Measurements from ENCODE around the gene NCOA7. TPM values are rescaled to one million over a fixed set of nuclear protein-coding genes. Genes with fewer than 3 reads are reported as not detected.

The NCOA7 gene
- total RNA-seq, 1 experiment from 2014 or later, result 13.8 TPM

DNA sequence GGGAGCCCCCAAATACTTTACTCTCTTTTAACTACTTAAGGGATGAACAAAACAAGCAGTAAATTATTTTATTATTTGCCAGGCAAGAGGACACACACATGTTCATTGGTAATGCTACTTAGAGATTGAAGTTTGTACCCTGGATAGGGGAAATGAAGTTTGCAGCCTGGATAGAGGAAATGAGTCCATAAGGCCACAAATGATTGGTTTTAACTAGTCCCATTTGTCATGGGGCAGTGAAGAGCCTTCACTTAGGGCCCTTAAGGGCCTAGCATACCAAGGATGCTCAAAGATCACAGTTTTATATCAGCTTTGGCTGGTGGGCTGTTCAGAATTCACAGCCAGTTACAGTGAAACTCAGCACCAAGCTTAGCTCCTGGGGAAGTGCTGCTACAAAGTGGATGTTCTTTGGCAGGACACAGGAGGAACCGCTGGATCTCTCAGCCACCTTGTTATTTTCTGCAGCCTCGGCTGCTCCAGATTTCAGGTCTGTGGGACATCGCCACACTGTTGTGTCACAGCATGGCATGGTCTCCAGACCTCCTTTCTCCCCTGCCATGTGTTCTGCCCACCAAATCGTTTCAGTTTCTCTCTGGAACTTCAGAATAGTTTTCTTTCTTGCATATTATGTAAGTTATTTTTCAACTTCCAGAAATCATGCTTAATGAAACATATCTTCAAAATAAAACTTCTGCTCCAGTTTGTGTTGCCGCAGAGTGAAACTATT lies 41.8 kb downstream of the NCOA7 start:
- ChIA-PET POLR2A (no interaction called here), RAD21 (ENCODE audit: low non-redundant PET in 1 of 2, low total read pairs in 2 of 2, uncharacterized antibody in 2 of 2, unreplicated experiment in 2 of 2) (no interaction called here), CTCF (no interaction called here)
- no peak for DNase-seq (ENCODE audit: low read depth, low spot score)
- no peaks in the 10 kb centered on the region for H3K27me3 ChIP-seq (ENCODE audit: insufficient read depth, low read length)
- H3K27ac ChIP-seq (ENCODE audit: low read depth, low read length), result no peak overlapping the region
- no peak for ATAC-seq
- H3K4me3 ChIP-seq (replicated peaks in 1 of 2; ENCODE audit: low read depth in 1 of 2, low read length in 2 of 2), result no peak overlapping the region
- no peak overlapping the region for H2AFZ ChIP-seq (ENCODE audit: low read depth, low read length, poor library complexity, severe bottlenecking)
- H3K9me2 ChIP-seq (ENCODE audit: insufficient read depth), result no peaks in the 10 kb centered on the region
- no peaks in the 10 kb centered on the region for H3K9me3 ChIP-seq (ENCODE audit: control insufficient read depth in 1 of 2, insufficient read depth in 1 of 2, low read depth in 1 of 2, low read length in 2 of 2)
- intact Hi-C loops (cut with micrococcal nuclease), result no loop called here
- no peak overlapping the region for H3K4me2 ChIP-seq (ENCODE audit: low read length)
- no TSS peak for BruUV-seq (replicated peaks)
- TF ChIP-seq SRF (IDR thresholded peaks at IDR 0.05; ENCODE audit: low read depth) (no peak), CEBPB (IDR thresholded peaks at IDR 0.05; ENCODE audit: low read depth) (no peak), TCF7L2 (IDR thresholded peaks at IDR 0.05; ENCODE audit: borderline replicate concordance, extremely low read depth, insufficient read depth, insufficient read length) (no peak), YY1 (IDR thresholded peaks at IDR 0.05; ENCODE audit: extremely low read depth, insufficient replicate concordance, low read depth, low read length) (no peak), CBX3 (IDR thresholded peaks at IDR 0.05; ENCODE audit: low read depth) (no peak), FOSL1 (IDR thresholded peaks at IDR 0.05; ENCODE audit: low read depth) (no peak)
- TF ChIP-seq, protein P1, sequence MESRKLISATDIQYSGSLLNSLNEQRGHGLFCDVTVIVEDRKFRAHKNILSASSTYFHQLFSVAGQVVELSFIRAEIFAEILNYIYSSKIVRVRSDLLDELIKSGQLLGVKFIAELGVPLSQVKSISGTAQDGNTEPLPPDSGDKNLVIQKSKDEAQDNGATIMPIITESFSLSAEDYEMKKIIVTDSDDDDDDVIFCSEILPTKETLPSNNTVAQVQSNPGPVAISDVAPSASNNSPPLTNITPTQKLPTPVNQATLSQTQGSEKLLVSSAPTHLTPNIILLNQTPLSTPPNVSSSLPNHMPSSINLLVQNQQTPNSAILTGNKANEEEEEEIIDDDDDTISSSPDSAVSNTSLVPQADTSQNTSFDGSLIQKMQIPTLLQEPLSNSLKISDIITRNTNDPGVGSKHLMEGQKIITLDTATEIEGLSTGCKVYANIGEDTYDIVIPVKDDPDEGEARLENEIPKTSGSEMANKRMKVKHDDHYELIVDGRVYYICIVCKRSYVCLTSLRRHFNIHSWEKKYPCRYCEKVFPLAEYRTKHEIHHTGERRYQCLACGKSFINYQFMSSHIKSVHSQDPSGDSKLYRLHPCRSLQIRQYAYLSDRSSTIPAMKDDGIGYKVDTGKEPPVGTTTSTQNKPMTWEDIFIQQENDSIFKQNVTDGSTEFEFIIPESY (IDR thresholded peaks at IDR 0.05; ENCODE audit: extremely low read depth, insufficient replicate concordance, low read length), result no peak
- H3K9ac ChIP-seq (ENCODE audit: low read length), result no peak overlapping the region
- no peaks in the 10 kb centered on the region for H4K20me1 ChIP-seq (ENCODE audit: insufficient read depth)
- H3K79me2 ChIP-seq (ENCODE audit: insufficient read depth, low read length), result no peaks in the 10 kb centered on the region
- no peaks in the 10 kb centered on the region for H3K4me1 ChIP-seq (ENCODE audit: control insufficient read depth in 1 of 2, insufficient read depth in 2 of 2, low read length in 2 of 2)
- no peaks in the 10 kb centered on the region for H3K36me3 ChIP-seq (ENCODE audit: control insufficient read depth in 1 of 2, insufficient read depth in 2 of 2, low read length in 2 of 2)

DNA sequence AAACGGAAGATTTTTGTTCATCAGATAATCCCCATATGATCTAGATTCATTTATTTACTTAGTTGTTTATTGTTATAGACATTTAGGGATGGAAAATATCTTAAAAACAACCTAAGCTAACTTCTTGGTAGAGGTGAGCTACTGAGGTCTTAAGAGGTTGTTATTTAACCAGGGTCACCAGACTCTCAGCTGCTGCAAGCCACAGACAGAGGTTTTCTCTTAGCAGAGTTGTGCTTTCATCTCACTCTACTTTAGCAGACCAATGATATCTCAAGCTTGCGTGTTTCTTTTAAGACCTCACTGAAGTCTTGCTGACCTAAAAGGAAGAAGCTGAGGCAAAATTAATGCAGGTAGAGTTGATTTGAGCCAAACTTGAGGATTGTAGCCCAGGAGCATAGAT lies 43.6 kb downstream of the NCOA7 start:
- DNase-seq (ENCODE audit: low read depth, low spot score), result no peak
- Histone ChIP-seq H3K27me3 (ENCODE audit: insufficient read depth, low read length) (no peaks in the 10 kb centered on the region), H3K4me1 (ENCODE audit: control insufficient read depth in 1 of 2, insufficient read depth in 2 of 2, low read length in 2 of 2) (no peaks in the 10 kb centered on the region), H3K9ac (ENCODE audit: low read length) (no peak overlapping the region), H3K27ac (ENCODE audit: low read depth, low read length) (no peak overlapping the region), H4K20me1 (ENCODE audit: insufficient read depth) (no peaks in the 10 kb centered on the region), H3K9me2 (ENCODE audit: insufficient read depth) (no peaks in the 10 kb centered on the region), H2AFZ (ENCODE audit: low read depth, low read length, poor library complexity, severe bottlenecking) (no peak overlapping the region), H3K79me2 (ENCODE audit: insufficient read depth, low read length) (no peaks in the 10 kb centered on the region), H3K4me2 (ENCODE audit: low read length) (no peak overlapping the region), H3K9me3 (ENCODE audit: control insufficient read depth in 1 of 2, insufficient read depth in 1 of 2, low read depth in 1 of 2, low read length in 2 of 2) (no peaks in the 10 kb centered on the region), H3K36me3 (ENCODE audit: control insufficient read depth in 1 of 2, insufficient read depth in 2 of 2, low read length in 2 of 2) (no peaks in the 10 kb centered on the region), H3K4me3 (replicated peaks in 1 of 2; ENCODE audit: low read depth in 1 of 2, low read length in 2 of 2) (no peak overlapping the region)
- RAD21 ChIA-PET (ENCODE audit: low non-redundant PET in 1 of 2, low total read pairs in 2 of 2, uncharacterized antibody in 2 of 2, unreplicated experiment in 2 of 2), result no interaction called here
- intact Hi-C loops (cut with micrococcal nuclease), result no loop called here
- ATAC-seq, result no peak
- POLR2A ChIA-PET, result no interaction called here
- BruUV-seq (replicated peaks), result no TSS peak
- CTCF ChIA-PET, result no interaction called here
- TF ChIP-seq POLR2AphosphoS5 (IDR thresholded peaks at IDR 0.05; ENCODE audit: low read depth, low read length), result no peak
- TF ChIP-seq FOSL1 (IDR thresholded peaks at IDR 0.05; ENCODE audit: low read depth), result no peak
- TF ChIP-seq, protein P2, sequence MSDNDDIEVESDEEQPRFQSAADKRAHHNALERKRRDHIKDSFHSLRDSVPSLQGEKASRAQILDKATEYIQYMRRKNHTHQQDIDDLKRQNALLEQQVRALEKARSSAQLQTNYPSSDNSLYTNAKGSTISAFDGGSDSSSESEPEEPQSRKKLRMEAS (IDR thresholded peaks at IDR 0.05), result no peak
- TF ChIP-seq CEBPB (IDR thresholded peaks at IDR 0.05; ENCODE audit: low read depth), result no peak
- TF ChIP-seq POLR2A (IDR thresholded peaks at IDR 0.05; ENCODE audit: borderline replicate concordance, extremely low read depth, insufficient read depth, insufficient read length), result no peak
- TF ChIP-seq, protein P1 (IDR thresholded peaks at IDR 0.05; ENCODE audit: extremely low read depth, insufficient replicate concordance, low read length), result no peak
- TF ChIP-seq SP1 (IDR thresholded peaks at IDR 0.05; ENCODE audit: low read depth), result no peak
- no peak for TF ChIP-seq ELF1 (IDR thresholded peaks at IDR 0.05; ENCODE audit: borderline replicate concordance, low read depth)
- TF ChIP-seq TCF7L2 (IDR thresholded peaks at IDR 0.05; ENCODE audit: borderline replicate concordance, extremely low read depth, insufficient read depth, insufficient read length), result no peak
